OCI-LY3 (cell line): Measurements from ENCODE around the gene NAA20.

Experiments
- CTCF ChIP-seq: fragments of 200-600, 300-600 bp; sonication (generic); IDR thresholded peaks from 2 replicates; pipeline ENCODE4 v1.5.1; 2014; ENCODE audit warnings: antibody characterized with exemption, low read length, low read depth
- EZH2phosphoT487 ChIP-seq: fragments of 200-600 bp; shearing (Covaris generic); IDR thresholded peaks from 2 replicates; pipeline ENCODE4 v1.6.1; 2018; ENCODE audit warnings: antibody characterized with exemption, mixed run types, low read depth

- peak; percentile 97 for TF ChIP-seq CTCF
- TF ChIP-seq EZH2phosphoT487 = no peak
These were observed 21.8 kb upstream of the NAA20 start for GRCh38 chr20:19995220-19995863.
